Epithelial cell of esophagus (primary cell): ENCODE measurements around the gene FAM110A.
"Not testable (repeated sequence)": the region's sequence is repeated elsewhere in the genome, so short reads cannot be mapped to it uniquely, and the experiment has no call there.

Experiments
- DNase-seq: peaks from one replicate; pipeline ENCODE4 v3.0.0; 2010; ENCODE audit warnings: low read depth
- H3K4me3 ChIP-seq: 2 replicates; pipeline ENCODE4 v1.5.1; 2011; ENCODE audit warnings: mild to moderate bottlenecking, low read length, control low read depth
- TF ChIP-seq, protein P1 (sequence below): IDR thresholded peaks from 2 replicates; pipeline ENCODE4 v1.5.1; 2011; ENCODE audit warnings: low read depth, mild to moderate bottlenecking, low read length, control low read depth, inconsistent platforms; ENCODE audit not compliant: insufficient read depth; ENCODE audit errors: missing control alignments

The FAM110A gene

DNA sequence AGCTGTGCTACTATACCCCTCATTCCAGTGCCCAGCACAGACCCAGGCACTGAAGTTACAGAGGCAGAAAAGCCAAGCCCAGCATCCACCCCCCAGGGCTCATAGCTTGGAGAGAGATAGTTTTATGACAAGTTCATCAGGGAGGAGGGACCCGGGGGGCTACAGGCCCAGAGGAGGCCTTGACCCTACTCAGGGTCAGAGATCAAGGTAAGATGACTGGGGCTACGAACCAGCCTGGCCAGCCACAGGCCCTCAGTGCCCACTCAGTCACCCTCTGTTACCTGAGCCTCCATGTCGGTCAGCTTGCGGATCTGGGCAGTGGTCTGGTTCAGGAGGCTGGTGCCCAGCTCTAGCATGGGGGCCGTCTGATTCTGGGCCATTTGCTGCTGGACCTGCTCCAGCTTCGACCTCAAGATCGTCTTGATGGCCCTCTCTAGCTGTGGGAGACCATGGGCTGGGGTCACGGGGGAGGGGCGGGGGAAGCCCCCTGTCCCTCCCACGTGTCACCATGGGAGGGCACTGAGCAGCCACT is 56.5 kb downstream of the FAM110A start:
- H3K4me3 ChIP-seq = no peak overlapping the region
- no peak for DNase-seq
- TF ChIP-seq, protein P1, sequence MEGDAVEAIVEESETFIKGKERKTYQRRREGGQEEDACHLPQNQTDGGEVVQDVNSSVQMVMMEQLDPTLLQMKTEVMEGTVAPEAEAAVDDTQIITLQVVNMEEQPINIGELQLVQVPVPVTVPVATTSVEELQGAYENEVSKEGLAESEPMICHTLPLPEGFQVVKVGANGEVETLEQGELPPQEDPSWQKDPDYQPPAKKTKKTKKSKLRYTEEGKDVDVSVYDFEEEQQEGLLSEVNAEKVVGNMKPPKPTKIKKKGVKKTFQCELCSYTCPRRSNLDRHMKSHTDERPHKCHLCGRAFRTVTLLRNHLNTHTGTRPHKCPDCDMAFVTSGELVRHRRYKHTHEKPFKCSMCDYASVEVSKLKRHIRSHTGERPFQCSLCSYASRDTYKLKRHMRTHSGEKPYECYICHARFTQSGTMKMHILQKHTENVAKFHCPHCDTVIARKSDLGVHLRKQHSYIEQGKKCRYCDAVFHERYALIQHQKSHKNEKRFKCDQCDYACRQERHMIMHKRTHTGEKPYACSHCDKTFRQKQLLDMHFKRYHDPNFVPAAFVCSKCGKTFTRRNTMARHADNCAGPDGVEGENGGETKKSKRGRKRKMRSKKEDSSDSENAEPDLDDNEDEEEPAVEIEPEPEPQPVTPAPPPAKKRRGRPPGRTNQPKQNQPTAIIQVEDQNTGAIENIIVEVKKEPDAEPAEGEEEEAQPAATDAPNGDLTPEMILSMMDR = no peak

GRCh38 chr20:890666-891057 is 57.1 kb downstream of the FAM110A start:
- TF ChIP-seq, protein P1 = no peak
- no peak for DNase-seq
- no peak overlapping the region for H3K4me3 ChIP-seq

DNA sequence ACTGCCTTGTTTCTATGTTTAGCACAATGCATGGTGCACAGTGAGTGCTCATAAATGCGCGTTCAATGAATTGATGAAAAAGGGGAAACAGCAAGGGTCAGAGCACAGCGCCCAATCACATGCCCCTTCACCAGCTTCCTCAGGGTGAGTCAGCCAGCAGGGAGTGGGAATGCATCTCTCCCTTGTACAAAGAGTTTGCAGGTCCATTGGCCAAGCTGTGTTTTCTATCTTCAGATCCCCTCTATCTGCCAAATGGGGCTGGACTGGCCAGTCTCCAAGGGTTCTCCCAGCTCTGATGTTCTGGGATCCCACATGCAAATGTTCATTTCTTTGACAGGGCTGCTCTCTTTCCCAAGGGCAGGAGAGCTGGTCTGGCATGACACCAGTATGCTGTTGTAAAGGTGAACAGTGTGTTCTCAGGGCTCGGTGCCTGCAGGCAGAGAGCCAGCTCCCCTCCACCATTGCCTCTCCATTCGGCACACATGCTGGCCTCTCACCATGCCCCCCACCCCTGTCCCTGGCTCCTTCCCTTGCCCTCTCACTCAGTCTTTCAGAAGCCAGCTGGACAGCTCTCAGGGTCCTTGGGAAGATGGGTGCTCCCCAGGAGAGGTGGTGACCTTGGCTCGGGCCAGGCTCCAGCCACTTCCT is 57.7 kb downstream of the FAM110A start:
- no peak overlapping the region for H3K4me3 ChIP-seq
- DNase-seq = no peak
- TF ChIP-seq, protein P1 = no peak

DNA sequence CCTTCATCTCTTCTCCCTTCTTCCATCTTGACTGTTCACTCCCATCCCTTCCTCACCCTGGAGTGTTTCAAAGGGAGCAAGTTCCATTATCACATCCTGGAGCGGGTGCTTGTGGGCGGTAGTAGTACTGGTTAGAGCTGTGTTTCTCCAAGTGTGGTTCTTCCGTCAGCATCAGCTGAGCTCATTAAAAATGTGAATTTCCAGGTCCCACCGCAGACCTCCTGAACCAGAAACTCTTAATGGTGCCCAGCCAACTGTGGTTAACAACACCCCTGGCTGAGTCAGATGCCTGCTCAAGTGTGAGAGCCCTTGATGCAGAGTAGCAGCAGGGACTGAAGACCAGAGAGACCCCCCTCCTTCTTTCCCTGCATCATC is 58.2 kb downstream of the FAM110A start:
- TF ChIP-seq, protein P1 = no peak
- no peak for DNase-seq
- no peak overlapping the region for H3K4me3 ChIP-seq

GRCh38 chr20:892371-892770 is 58.9 kb downstream of the FAM110A start:
- not testable (repeated sequence) for DNase-seq, H3K4me3 ChIP-seq
